ENCODE data around the gene TGFB3.

DNA sequence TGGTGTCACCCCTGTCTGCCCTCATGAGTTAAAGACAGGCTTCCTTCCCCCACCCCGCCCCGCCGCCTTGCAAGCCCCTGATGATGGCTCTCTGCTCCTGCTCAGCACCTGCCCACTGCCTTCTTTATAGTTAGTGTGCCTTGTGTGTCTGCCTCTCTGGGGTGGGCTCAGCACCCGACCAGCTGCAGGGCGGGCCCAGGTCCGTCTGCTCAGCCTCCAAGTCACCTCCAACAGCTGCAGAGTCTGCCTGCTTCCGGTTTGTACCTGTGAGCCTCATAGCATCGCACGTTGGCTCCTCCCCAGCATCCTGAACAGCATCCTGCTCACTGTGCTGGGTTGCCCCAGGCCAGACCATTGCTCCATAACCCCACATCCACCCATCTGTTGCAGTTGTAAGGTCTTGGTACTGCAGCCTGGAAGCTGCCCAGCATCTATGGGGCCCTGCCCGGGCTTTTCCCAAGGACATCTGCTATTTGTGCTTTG is 3.5 kb downstream of the TGFB3 start:
- TF ChIP-seq, protein P1, sequence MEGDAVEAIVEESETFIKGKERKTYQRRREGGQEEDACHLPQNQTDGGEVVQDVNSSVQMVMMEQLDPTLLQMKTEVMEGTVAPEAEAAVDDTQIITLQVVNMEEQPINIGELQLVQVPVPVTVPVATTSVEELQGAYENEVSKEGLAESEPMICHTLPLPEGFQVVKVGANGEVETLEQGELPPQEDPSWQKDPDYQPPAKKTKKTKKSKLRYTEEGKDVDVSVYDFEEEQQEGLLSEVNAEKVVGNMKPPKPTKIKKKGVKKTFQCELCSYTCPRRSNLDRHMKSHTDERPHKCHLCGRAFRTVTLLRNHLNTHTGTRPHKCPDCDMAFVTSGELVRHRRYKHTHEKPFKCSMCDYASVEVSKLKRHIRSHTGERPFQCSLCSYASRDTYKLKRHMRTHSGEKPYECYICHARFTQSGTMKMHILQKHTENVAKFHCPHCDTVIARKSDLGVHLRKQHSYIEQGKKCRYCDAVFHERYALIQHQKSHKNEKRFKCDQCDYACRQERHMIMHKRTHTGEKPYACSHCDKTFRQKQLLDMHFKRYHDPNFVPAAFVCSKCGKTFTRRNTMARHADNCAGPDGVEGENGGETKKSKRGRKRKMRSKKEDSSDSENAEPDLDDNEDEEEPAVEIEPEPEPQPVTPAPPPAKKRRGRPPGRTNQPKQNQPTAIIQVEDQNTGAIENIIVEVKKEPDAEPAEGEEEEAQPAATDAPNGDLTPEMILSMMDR (IDR thresholded peaks at IDR 0.05): no peak
- TF ChIP-seq POLR2A (IDR thresholded peaks at IDR 0.05) (no peak), EP300 (IDR thresholded peaks at IDR 0.05) (no peak)
